HuH-7.5 (cell line): ENCODE results near the gene PIGB.
"Not testable (repeated sequence)": the region's sequence is repeated elsewhere in the genome, so short reads cannot be mapped to it uniquely, and the experiment has no call there.

Experiments used
- DNase-seq: peaks from one replicate; pipeline ENCODE4 v3.0.0; 2011; ENCODE audit warnings: low spot score

PIGB gene

DNA sequence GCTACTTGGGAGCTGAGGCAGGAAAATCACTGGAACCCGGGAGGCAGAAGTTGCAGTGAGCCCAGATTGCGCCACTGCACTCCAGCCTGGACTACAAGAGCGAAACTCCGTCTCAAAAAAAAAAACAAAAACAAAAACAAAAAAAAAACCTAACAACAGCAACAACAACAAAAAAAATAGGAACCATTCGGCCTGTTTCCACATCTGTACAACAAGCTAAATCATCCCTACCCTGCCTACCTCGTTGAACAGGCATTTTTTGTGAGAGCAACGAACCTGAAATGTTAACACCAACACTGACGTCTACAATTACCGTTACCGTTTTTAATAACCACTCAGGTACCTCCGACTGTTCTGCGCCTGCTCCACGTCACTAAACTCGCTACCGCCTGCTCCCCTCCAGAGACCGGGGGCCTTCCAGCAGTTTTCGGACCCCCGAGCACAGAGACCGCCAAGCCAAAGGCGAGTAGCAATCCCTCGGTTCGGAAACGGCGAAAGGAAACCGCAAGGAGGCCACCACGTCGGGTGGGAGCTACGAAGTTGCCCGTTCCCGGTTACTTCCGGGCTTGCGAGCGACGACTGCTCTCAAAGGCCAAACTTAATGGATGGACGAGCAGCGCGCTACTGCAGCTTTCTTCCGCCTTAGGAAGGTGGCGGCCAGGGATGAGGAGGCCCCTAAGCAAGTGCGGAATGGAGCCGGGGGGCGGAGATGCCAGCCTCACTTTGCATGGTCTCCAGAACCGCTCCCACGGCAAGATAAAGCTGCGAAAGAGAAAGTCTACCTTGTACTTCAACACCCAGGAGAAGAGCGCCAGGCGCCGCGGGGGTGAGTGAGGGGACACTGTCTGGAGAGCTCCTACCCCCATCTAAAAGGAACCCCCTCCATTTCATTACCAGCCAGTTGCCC is at the start of gene PIGB, which contains the start of gene PIGBOS1:
PIGB (plus strand) TSS at position 635 of the 907 bp plus-strand sequence; CDS start at position 664, 29 bp downstream.
PIGBOS1 (minus strand) TSS at position 536 of the 907 bp plus-strand sequence. CDS start 1,331 bp downstream, outside the sequence.
- peak; percentile 57 for DNase-seq

DNA sequence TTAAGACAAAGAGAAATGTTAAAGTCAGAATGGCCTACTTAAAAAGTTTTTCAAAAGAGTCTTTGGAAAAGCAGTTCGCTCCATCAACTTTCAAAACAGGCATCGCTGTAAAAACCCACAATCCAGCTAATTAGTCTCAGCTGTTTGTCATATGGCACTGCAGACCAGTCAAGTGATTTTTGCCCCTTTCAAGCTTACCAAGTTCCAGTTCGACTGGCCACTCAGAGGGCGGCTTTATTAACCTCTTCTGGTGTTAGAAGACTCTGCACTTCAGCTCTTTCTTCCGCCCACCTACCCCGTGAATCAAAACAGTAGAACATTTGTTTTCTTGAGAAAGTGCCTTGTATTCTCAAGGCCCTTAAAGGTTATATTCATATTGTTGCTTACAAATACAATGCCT is 48.7 kb upstream of the PIGB start:
- no peak for DNase-seq

DNA sequence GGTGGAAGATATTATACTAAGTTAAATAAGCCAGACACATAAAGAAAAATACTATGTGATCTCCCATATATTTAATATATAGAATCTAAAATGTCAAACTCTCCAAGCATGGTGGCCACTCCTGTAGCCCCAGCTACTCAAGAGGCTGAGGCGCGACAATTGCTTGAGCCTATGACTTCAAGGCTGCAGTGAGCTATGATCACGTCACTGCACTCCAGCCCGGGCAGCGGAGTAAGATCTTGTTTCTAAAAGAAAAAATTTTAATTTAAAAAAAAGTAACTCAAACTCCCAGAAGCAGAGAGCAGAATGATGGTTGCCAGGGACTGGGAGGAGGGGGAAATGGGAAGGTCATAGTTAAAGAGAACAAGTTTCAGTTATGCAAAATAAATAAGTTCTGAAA is 42.7 kb upstream of the PIGB start:
- DNase-seq: no peak

DNA sequence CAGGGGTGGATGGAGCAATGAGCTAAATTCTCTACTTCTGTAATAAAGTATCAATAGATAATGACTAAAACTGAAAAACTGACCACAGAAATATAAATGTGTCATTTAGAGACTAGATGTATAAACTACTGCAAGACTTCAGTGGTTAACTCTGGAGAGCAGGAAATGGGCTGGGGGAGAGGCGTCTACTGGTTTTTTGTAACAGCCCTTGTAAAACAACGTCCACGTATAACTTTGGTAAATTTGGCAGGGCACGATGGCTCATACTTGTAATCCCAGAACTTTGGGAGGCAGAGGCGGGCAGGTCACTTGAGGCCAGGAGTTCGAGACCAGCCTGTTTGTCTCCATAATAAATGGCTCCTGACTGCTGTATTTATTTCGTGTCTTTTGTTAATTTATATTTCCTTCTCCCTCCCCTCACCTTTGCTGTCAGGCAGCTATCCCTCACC is 41.9 kb upstream of the PIGB start:
- DNase-seq: no peak

DNA sequence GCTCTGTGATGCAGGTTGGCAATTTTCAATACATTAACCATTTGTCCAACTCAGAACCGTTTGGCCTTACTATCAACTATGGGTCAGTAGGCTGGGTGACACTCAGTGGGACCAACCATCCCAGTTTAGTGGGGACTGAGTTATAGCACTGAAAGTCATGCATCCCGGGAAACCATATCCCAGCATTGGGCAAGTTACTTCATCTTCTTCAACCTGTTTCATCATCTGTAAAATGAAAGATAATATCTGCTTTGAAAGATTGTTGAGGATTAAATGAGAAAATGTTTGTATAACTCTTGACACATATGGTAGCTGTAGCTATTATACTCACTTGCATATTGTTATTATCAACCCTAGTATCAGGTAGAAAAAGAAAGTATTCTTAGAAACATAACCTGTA is 41.3 kb upstream of the PIGB start:
- no peak for DNase-seq

DNA sequence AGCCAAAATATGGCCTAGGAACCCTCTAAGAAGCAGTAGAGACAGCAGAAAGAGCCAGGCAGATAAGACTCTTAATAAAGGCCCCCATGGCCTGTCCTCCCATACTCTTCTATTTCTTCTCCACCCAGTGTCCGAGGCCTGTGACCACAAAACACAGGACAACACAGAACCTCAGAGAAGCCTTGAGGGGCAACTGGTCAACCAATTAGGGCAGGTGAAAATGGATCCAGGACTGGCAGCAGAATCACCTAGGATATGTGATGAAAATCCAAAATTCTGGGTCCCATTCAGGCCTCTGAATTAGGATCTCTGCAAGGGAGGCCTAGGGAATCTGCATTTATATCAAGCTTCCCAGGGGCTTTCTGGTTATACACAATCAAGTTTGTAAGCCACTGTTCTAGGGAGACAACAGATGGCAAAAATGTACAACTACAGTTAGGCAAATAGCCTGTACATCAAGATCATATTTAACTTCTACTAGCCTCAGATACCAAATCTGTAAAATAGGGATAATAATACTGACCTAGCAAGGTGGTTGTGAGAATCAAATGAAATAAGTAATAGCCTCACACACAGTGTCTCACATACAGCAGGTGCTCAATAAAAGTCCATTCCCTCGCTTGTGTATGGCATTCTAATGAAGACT is 39.8 kb upstream of the PIGB start:
- no peak for DNase-seq

DNA sequence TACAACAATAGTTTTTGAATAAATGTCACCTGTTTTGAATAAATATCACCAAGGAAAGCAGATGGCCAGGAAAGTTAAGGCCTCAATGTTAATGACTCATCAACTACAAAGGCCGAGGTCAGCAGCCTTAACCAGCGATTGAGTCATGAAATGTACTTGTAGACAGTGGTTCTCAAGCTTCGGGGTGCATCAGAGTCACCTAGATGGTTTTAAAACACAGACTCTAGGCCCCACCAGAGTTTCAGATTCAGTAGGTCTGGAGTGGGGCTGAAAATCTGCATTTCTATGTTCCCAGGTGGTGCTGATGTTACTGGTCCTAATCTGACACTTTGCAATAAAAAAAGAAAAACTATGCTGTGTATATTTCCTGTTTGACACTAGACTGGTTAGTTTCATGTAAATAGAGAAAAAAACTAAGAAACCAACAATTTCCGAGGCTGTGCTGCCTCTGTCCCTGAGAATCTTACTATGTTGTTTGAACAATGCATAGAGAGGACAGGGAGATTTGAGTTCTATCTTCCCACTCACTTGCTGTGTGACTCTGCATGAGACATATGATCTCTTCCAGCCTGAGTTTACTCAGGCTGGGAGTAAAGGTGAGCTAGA is 39.2 kb upstream of the PIGB start:
- no peak for DNase-seq

DNA sequence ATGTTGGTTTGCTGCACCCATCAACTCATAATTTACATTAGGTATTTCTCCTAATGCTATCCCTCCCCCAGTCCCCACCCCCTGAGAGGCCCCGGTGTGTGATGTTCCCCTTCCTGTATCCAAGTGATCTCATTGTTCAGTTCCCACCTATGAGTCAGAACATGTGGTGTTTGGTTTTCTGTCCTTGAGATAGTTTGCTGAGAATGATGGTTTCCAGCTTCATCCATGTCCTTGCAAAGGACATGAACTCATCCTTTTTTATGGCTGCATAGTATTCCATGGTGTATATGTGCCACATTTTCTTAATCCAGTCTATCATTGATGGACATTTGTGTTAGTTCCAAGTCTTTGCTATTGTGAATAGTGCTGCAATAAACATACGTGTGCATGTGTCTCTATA is 38.4 kb upstream of the PIGB start:
- not testable (repeated sequence) for DNase-seq

DNA sequence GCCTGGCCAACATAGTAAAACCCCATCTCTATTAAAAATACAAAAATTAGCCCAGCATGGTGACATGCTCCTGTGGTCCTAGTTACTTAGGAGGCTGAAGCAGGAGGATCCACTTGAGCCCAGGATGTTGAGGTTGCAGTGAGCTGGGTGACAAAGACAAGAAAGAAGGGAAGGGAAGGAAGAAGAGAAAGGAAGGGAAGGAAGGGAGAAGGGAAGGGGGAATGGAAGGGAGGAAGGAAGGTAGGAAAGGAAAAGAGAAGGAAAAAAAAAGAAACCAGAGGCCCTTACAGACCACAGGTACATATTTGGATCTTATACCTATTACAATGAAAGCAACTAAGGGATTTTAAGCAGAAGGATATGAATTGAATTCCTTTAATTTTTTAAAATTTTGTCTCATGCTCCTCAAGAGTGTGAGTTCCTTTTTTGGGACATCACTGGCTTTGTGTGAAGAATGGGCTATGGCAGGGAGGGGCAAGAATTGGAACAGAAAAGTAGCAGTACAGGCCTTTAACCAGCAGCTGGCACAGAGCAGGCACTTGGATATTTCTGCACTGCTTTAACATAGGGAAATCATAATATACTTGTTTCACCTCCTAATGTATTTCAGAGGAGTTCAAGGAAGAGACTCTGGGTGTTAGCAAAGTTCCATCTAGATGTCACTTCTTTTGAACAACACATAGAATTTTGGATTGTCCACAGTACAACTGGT is 37.3 kb upstream of the PIGB start:
- no peak for DNase-seq

DNA sequence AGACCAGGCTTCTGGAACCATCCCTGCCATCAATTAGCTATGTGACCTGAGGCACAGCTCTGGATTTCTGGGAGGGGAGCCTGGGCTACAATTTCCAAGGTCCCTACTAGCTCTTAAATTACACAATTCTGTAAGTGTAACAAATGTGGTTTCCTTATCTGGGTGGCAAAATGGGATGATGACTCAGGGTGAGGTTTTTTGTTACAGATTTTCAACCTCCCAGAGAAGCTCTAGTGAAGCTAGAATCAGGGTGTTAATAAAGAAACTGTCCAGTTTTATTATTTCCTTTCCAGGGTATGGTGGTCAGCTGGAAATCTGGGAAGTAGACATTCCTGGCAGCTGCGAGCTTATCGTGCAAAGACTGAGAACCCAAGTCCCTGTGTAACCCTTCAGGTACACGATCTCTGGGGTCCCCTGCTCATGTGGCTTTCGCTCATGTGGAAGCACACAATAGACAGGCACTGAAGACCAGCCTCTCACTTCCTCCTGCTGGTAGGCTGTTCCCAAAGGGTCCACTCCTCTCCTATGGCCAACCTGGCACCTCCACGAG is 36.7 kb upstream of the PIGB start:
- DNase-seq: no peak

DNA sequence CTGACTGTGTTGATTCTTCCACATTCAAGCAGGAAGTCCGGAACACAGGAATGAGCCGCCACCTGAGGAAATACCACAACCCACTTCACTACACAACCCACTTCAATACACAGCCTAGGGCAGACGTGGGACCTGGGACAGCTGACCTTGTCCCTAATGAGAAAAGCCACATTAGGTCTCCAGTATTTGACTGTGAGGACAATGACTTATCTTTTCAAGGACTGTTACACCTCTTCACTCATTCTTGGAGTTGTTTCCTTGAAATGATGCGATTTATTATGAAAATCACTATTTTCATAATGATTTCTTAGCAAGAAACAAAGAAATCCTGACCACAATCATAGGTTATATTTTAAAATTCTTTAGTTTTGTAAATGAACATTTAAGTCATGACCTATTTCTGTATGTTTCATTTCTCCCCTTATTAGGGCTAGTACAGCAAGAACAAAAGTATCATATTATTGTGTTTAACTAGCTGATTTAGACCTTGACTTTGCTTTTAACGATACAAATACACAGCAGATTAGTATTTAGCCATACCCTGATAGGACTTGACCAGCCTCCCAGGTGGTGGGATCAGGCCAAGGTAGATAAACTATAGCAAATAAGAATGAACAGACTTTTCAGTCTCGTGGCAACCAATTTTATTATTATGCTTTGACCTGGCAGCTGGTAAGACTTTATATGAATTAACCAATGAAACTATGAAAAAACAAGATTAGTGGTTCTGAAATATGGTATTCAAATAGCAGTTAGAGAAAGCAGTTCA is 35.5 kb upstream of the PIGB start:
- no peak for DNase-seq

DNA sequence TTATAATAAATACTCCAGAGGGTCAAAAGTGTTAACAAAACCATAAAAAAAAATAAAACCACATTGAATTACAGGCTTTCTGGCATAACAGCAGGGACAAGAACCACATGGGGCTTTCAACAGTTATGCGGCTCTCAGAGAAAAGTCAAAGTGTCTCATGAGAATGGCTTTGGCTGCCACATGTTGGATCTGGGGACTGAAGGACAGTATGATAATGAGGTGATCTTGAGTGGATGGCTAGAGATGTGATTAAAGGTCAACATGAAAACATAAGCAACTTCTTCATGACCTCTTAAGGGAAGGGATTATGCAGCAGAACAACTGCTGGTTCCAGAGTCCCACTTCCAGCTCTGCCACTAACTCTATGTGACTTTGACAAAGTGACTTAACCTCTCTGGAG is 34.6 kb upstream of the PIGB start:
- no peak for DNase-seq

DNA sequence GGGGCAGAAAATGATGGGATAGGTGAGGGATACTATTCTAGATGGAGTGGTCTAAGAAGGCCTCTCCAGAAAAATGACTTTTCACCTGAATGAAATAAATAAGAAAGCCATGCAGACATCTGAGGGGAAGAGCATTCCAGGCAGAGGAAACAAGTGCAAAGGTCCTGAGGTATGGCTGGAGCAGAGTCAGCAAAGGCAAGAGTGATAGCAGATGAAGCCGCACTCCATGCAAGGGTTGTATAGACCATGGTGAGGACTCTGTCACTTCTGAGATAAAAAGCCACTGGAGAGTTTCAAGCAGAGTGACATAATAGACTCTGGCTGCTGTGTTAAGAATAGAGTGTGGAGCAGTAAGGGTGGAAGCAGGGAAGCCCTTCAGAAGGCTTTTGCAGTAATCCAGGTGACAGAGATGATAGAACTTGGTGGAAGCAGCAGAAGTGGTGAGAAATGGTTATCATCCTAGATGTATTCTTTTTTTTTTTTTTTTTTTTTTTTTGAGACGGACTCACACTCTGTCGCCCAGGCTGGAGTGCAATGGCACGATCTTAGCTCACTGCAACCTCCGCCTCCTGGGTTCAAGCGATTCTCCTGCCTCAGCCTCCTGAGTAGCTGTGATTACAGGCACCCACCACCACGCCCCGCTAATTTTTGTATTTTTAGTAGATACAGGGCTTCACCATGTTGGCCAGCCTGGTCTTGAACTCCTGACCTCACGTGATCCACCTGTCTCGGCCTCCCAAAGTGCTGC is 32.4 kb upstream of the PIGB start:
- DNase-seq: not testable (repeated sequence)

DNA sequence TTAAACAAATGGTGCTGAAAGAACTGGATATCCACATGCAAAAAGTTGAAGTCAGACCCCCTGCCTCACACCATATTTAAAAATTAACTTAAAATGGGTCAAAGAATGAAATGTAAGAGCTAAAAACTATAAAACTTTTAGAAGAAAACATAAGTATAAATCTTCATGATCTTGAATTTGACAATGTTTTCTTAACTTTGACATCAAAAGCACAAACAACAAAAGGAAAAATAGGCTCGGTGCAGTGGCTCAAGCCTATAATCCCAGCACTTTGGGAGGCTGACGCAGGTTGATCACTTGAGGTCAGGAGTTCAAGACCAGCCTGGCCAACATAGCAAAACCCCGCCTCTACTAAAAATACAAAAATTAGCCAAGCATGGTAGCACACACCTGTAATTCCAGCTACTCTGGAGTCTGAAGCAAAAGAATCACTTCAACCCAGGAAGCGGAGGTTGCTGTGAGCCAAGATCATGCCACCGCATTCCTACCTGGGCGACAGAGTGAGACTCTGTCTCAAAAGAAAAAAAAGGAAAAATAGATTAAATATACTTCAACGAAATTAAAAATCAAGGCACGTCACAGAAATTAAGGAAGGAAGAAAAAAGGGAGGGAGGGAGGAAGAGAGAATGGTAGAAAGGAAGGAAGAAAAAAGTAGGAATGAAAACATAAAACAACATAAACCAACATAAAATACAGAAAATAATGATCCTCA is 30.9 kb upstream of the PIGB start:
- no peak for DNase-seq

DNA sequence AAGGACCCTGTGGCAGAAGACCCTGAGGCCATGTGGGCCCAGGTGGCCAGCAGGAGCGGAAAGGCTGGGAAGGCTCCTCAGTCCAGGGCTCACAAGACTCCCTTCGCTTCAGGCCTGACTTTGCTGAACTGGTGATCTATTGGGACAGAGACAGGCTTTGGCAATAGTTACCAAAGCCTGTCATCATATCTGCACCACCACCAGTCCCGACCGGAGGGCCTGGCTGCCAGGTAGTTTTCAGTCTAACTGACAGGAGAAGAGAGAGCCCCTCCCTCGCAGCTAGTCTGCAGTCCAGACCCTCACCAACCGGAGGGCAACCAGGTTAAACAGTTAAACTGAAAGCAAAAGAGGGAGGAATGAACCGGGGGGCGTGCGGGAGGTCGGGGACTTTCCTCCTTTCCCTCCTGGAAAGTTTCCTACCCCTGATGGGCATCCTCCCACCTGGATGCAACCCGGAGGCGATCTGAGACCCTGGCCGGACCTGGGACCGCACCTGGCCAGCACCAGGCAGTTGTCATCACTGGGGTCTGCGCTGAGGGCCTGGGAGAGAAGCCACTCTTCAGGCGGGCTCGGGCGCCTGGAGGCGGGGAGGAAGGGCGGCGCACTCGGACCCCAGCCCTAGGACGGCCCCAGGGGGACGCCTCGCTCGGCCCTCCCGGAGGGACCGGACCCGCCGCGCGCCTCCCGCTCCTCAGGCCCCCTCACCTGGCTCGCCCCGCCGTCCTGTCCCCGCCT is 29.8 kb upstream of the PIGB start:
- DNase-seq: peak; percentile 40

DNA sequence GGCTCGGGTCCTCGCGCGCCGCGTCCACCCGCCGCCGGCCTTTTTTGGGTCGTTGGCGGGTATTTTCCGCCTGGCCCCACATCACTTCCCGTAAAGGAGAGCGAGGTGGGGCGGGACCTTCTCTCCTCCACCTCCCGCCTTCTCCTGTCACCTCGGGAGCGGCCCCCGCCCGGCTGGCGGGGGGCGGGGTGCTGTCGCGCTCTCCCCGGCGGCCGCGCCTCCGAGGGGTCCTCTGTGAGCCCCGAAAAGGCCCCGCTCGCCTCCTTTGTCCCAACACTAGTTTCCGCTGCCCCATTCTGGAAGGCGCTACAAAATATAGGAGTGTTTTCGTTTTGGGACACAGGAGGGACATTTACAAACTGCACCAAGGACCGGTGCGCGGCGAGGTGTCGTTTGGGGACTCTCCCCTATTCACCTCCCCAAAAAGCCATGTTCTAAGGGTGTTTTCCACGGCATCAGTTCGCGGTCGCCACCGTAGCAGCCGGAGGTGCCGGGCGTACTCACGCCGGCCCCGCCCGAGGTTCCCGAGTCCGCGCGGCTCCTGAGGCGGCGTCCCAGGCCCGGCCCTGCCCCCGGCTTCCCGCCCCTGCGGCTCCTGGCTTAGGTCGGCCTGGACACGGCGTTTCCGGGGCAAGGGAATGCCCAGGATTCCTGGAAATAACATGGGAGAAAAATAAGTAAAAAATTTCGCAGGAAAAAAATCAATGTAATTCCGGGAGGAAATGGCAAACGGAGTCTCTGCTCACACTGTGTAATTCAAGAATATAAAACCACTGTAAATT is 29.1 kb upstream of the PIGB start, which contains the start of gene RAB27A:
RAB27A (minus strand) TSS at position 68 of the 782 bp plus-strand sequence. CDS start 54,879 bp downstream, outside the sequence.
- DNase-seq: peak; percentile 61

DNA sequence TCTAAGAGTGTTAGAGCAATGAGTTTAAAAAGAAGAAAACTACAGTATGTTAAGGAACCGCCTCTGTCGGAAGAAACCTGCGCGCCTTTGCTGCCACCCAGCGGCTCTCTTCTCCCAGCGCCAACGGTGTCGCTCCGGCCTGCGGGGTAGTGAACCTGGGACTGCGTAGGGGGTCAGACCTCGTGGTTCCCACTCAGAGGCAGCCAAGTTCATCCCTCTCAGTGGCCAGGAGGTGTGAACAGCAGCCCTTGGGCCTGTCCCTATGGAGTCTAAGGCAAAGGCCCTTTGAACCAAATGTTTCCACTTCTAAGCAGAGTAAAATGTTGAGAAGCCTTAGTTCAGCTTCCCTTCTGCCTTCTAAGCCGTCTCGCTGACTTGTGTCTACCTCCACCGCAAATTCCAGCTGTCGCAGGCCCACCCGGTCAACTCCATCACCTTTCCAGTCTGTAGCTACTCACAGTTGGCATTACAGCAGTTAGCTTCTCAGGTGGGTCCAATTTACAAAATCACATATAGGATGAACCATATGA is 28.4 kb upstream of the PIGB start:
- DNase-seq: peak; percentile 75

DNA sequence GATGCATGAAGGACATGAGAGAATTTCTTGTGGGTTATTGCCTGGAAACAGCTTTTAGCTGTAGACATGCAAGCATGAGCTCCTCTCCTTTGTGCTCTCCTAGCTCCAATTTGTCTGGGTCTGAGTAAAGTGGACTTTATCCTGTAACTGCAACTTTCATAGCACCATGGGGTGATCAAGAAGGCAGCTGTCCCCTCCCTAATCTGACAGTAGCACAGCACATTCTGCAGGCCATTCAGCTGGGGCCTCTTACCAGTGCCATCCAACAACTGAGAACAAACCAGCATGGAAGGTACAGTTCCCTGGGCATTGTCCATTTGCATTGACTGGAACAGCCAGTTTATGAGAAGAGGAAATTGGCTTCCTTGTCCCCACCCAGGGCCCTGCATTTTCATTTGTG is 21.7 kb upstream of the PIGB start:
- no peak for DNase-seq
